MCF 10A (cell line): ENCODE measurements around the gene GSG1. TPM values are rescaled to one million over a fixed set of nuclear protein-coding genes. Genes with fewer than 3 reads are reported as not detected.

Experiments used
- BruUV-seq: library from RNA; stranded (reverse); fragments of 400-500 nt; replicated peaks from 2 replicates; lab custom pipeline; 2021; lab: Mats Ljungman, UMichigan
- CTCF ChIA-PET: fragments of 300-600 bp; sonication (Branson Sonifier 250); formaldehyde crosslinking; extraction: SDS; loops from one replicate; lab custom pipeline; 2021; ENCODE audit warnings: antibody characterized with exemption, inconsistent platforms; lab: Yijun Ruan, JAX
- POLR2A ChIA-PET: fragments of 300-600, 350-650 bp; sonication (Branson Sonifier 250); formaldehyde crosslinking; extraction: SDS; loops from one replicate; lab custom pipeline; 2020; ENCODE audit warnings: antibody characterized with exemption, inconsistent platforms; lab: Yijun Ruan, JAX
- DNase-seq: peaks from one replicate; pipeline ENCODE4 v3.0.0-alpha.2; 2018; ENCODE audit not compliant: unreplicated experiment
- H3K27ac Mint-ChIP-seq: one replicate; pipeline ENCODE4 v1.8.0; 2022; ENCODE audit warnings: mild to moderate bottlenecking, low read depth, mixed read lengths; ENCODE audit not compliant: unreplicated experiment
- H3K27me3 Mint-ChIP-seq: one replicate; pipeline ENCODE4 v1.8.0; 2022; ENCODE audit warnings: mixed read lengths; ENCODE audit not compliant: insufficient read depth, unreplicated experiment
- H3K36me3 Mint-ChIP-seq: one replicate; pipeline ENCODE4 v1.8.0; 2022; ENCODE audit warnings: mild to moderate bottlenecking, moderate library complexity, mixed read lengths; ENCODE audit not compliant: insufficient read depth, unreplicated experiment
- H3K4me1 Mint-ChIP-seq: one replicate; pipeline ENCODE4 v1.8.0; 2022; ENCODE audit warnings: mixed read lengths; ENCODE audit not compliant: insufficient read depth, unreplicated experiment
- H3K4me3 Mint-ChIP-seq: one replicate; pipeline ENCODE4 v1.8.0; 2022; ENCODE audit warnings: mild to moderate bottlenecking, moderate library complexity, mixed read lengths; ENCODE audit not compliant: unreplicated experiment
- H3K9me3 Mint-ChIP-seq: one replicate; pipeline ENCODE4 v1.8.0; 2022; ENCODE audit warnings: mixed read lengths; ENCODE audit not compliant: unreplicated experiment
- intact Hi-C: fragments of 100-400 bp; cut with micrococcal nuclease; formaldehyde crosslinking; loops from 2 replicates; pipeline ENCODE4 v1.14.1; 2022
- total RNA-seq: library from RNA; stranded (reverse); gene quantifications from 2 replicates; pipeline ENCODE4 v1.2.3, GENCODE V29; 2022
- TF ChIP-seq, protein P1 (sequence below): fragments of 200-600 bp; IDR thresholded peaks from one replicate; pipeline ENCODE4 v1.8.0; 2022; ENCODE audit warnings: antibody characterized with exemption, mild to moderate bottlenecking; ENCODE audit not compliant: unreplicated experiment

The GSG1 gene
- total RNA-seq, 1 experiment from 2014 or later: not detected

DNA sequence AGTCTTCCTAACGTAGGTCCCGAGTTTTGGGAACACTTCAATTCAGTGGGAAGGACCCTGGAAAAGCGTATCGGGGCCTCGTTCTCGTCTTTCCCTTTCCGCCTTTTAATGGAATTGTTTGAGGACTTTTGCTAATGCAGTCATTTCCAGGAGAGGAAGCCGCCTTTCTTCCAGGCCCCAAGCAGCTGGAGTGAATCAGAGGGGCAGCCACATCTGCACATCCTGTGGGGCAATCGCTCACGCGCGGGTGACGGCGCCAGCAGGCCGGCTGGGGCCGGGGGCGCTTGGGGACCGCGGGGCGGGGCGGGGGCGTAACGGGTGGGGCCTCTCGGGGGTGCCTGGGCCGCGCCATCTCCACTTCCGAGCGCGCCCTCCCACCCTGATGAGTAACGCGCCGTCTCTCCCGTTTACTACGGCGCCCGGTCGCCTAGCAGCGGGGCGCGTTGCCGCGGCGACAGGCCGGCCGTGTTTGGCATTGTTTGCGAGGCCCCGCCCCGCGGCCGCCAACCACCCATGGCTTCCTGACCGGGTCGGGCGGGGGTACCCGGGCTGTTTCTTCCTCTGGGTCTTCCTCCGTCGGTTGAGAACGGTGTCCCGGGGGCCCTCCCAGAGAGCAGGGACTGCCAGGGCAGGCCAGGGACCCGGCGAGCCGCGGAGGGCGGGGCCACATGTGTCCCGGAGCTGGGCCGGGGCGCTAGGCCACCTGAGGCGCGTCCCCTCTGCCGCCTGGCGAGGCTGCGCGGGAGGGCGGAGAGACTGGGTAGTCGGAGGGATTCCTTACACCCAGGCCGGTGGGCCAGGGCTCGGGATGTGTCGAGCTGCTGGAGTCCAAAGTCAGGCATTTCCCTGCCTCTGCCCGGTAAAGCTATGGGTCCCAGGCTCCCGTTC lies 2.3 kb downstream of the GSG1 start:
- Mint-ChIP-seq H3K27me3 (no peaks in the 10 kb centered on the region), H3K36me3 (peaks cover 5% of the 10 kb centered on the region), H3K9me3 (no peaks in the 10 kb centered on the region), H3K4me3 (peak overlapping the region; percentile 38), H3K27ac (peak overlapping the region; percentile 99), H3K4me1 (peaks cover 62% of the 10 kb centered on the region)
- TF ChIP-seq, protein P1, sequence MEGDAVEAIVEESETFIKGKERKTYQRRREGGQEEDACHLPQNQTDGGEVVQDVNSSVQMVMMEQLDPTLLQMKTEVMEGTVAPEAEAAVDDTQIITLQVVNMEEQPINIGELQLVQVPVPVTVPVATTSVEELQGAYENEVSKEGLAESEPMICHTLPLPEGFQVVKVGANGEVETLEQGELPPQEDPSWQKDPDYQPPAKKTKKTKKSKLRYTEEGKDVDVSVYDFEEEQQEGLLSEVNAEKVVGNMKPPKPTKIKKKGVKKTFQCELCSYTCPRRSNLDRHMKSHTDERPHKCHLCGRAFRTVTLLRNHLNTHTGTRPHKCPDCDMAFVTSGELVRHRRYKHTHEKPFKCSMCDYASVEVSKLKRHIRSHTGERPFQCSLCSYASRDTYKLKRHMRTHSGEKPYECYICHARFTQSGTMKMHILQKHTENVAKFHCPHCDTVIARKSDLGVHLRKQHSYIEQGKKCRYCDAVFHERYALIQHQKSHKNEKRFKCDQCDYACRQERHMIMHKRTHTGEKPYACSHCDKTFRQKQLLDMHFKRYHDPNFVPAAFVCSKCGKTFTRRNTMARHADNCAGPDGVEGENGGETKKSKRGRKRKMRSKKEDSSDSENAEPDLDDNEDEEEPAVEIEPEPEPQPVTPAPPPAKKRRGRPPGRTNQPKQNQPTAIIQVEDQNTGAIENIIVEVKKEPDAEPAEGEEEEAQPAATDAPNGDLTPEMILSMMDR: no peak
- intact Hi-C loops: loop anchor here (5.0 kb wide), 1 partner anchor 199 kb away; no protein-coding TSS in a partner anchor
- CTCF ChIA-PET: interaction anchor here (0.7 to 6.0 kb wide), 11 partner anchors 35 to 1669 kb away, joined by 3 to 154 read pairs (median 4); partner anchors contain the start of gene EMP1
- DNase-seq: peak; percentile 90
- POLR2A ChIA-PET: interaction anchor here (0.6 to 7.7 kb wide), 25 partner anchors 15 to 1298 kb away, joined by 3 to 255 read pairs (median 4); partner anchors contain the start of genes EMP1 and FAM234B
- no TSS peak for BruUV-seq

DNA sequence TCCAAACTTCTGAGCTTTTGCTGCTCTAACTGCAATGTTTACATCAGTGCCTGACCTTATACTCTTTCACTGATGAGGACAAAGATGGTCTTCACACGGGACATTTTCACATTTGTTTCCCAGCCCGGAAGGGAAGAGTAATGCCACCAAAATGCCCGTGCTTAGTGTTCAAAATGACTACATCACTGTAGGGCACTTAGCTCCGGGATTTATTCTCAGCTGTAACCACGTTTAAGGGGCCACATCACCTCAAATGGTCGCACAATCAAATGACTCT lies 2.9 kb downstream of the GSG1 start:
- no peak for DNase-seq
- POLR2A ChIA-PET: interaction anchor here (0.8 to 7.7 kb wide), 20 partner anchors 36 to 1299 kb away, joined by 3 to 255 read pairs (median 6); partner anchors contain the start of genes EMP1, FAM234B and GPRC5A
- no peaks in the 10 kb centered on the region for H3K9me3 Mint-ChIP-seq
- TSS peak; percentile 61 for BruUV-seq
- TF ChIP-seq, protein P1: no peak
- peak overlapping the region; percentile 99 for H3K27ac Mint-ChIP-seq
- intact Hi-C loops: loop anchor here (5.0 kb wide), 1 partner anchor 198 kb away; no protein-coding TSS in a partner anchor
- CTCF ChIA-PET: interaction anchor here (0.8 to 6.0 kb wide), 10 partner anchors 35 to 266 kb away, joined by 3 to 154 read pairs (median 4); partner anchors contain the start of gene EMP1
- no peaks in the 10 kb centered on the region for H3K27me3 Mint-ChIP-seq
- H3K4me1 Mint-ChIP-seq: peaks cover 62% of the 10 kb centered on the region
- H3K4me3 Mint-ChIP-seq: peak overlapping the region; percentile 38
- peaks cover 5% of the 10 kb centered on the region for H3K36me3 Mint-ChIP-seq

DNA sequence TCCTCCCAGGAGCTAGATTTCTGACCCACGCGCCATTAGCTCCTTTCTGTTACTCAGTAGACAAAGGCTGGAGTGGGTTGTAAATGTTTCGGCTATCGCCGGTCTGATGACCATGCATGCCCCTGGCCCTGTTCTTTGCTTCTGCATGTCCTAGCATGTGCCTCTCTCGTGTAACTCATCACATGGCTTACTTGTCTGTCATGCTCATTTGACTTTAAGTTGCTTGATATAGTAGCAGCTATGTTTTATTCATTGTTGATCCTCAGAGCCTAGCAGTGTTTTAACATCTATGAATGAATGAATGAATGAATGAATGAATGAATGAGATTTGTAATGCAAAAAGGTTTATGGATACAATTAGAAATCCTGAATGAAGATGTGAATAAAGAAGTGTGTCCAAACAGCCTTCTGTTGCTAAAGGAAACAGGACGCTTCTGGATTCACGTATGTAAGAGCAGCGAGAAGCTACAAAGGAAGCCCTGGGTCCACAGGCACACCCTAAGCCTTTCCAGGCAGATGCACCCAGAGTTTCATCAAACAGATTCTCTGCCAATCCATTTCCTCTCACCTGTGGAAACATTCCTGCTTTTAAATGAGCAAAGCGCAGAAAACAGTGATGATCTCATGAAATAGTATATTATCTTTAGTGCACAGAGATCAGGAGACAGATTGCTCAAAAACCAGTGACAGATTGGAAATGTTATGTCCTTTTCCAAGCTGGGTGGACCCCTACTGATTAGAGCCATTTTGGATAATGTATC lies 3.4 kb downstream of the GSG1 start:
- no peaks in the 10 kb centered on the region for H3K27me3 Mint-ChIP-seq
- H3K36me3 Mint-ChIP-seq: peaks cover 5% of the 10 kb centered on the region
- no peaks in the 10 kb centered on the region for H3K9me3 Mint-ChIP-seq
- peak; percentile 76 for DNase-seq
- H3K4me3 Mint-ChIP-seq: peak overlapping the region; percentile 38
- ChIA-PET CTCF (interaction anchor here (0.8 to 6.0 kb wide), 19 partner anchors 20 to 265 kb away, joined by 3 to 154 read pairs (median 4); partner anchors contain the start of gene EMP1), POLR2A (interaction anchor here (0.6 to 7.7 kb wide), 27 partner anchors 17 to 1299 kb away, joined by 3 to 255 read pairs (median 5); partner anchors contain the start of genes ATF7IP, EMP1, FAM234B and GPRC5A)
- H3K27ac Mint-ChIP-seq: peak overlapping the region; percentile 99
- peaks cover 64% of the 10 kb centered on the region for H3K4me1 Mint-ChIP-seq
- BruUV-seq: no TSS peak
- intact Hi-C loops: loop anchor here (2.0 to 5.0 kb wide), 5 partner anchors 58 to 842 kb away; partner anchors contain the start of gene FAM234B
- TF ChIP-seq, protein P1: no peak
